Effector memory CD8-positive, alpha-beta T cell (primary cell): ENCODE results near the gene TAS2R14.

Experiments used
- ATAC-seq: fragments of 150-1000 bp; cut with Tn5 transposase; replicated peaks from 2 replicates; pipeline ENCODE4 v1.10.0; 2021; ENCODE audit warnings: mild to moderate bottlenecking, moderate library complexity
- DNase-seq, 3 experiments: peaks; one replicate each; pipeline ENCODE4 v3.0.0; 2021
- H3K27ac Mint-ChIP-seq, 2 donors: one replicate each; pipeline ENCODE4 v1.8.0; 2022; ENCODE audit warnings: mild to moderate bottlenecking in 2 of 2, mixed read lengths in 2 of 2, moderate library complexity in 2 of 2
- H3K27me3 Mint-ChIP-seq, 2 donors: one replicate each; pipeline ENCODE4 v1.8.0; 2022; ENCODE audit warnings: mixed read lengths in 2 of 2
- H3K36me3 Mint-ChIP-seq: one replicate; pipeline ENCODE4 v1.8.0; 2022; ENCODE audit warnings: mild to moderate bottlenecking, moderate library complexity, mixed read lengths; ENCODE audit not compliant: insufficient read depth
- H3K4me1 Mint-ChIP-seq, 2 donors: one replicate each; pipeline ENCODE4 v1.8.0; 2022; ENCODE audit warnings: low read depth in 2 of 2, mixed read lengths in 2 of 2
- H3K4me3 Mint-ChIP-seq, 2 donors: one replicate each; pipeline ENCODE4 v1.8.0; 2022; ENCODE audit warnings: mild to moderate bottlenecking in 2 of 2, mixed read lengths in 2 of 2, moderate library complexity in 2 of 2
- H3K9me3 Mint-ChIP-seq, 2 donors: one replicate each; pipeline ENCODE4 v1.8.0; 2022; ENCODE audit warnings: mixed read lengths in 2 of 2

The TAS2R14 gene

DNA sequence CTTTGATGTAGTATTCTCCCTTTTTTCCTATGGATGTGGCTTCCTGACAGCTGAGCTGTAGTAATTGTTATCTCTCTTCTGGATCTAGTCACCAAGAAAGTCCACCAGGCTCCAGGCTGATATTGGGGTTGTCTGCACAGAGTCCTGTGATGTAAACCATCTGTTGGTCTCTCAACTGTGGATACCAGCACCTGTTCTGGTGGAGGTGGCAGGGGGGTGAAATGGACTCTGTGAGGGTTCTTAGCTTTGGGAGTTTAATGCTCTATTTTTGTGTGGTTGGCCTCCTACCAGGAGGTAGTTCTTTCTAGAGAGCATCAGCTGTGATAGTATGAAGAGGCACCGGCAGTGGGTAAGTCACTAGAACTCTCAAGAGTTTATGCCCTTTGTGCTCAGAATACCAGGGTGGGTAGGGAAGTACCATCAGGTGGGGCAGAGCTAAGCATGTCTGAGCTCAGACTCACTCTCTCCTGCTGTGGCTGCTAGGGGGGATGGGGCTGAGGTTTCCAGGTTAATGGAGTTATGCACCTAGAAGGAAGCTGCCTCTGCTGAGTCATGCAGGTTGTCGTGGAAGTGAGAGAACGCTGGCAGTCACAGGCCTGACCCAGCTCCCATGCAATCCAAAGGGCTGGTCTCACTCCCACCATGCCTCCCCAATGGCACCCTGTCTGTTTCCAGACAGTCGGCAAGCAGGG, 3.0 kb upstream of the TAS2R14 start:
- H3K27ac Mint-ChIP-seq = peak overlapping the region in 1 of 2 donors; percentile 36
- no peaks in the 10 kb centered on the region for H3K4me1 Mint-ChIP-seq
- H3K9me3 Mint-ChIP-seq = no peaks in the 10 kb centered on the region
- no peaks in the 10 kb centered on the region for H3K27me3 Mint-ChIP-seq
- H3K4me3 Mint-ChIP-seq = no peak overlapping the region
- ATAC-seq = no peak
- DNase-seq = no peak
- no peaks in the 10 kb centered on the region for H3K36me3 Mint-ChIP-seq

DNA sequence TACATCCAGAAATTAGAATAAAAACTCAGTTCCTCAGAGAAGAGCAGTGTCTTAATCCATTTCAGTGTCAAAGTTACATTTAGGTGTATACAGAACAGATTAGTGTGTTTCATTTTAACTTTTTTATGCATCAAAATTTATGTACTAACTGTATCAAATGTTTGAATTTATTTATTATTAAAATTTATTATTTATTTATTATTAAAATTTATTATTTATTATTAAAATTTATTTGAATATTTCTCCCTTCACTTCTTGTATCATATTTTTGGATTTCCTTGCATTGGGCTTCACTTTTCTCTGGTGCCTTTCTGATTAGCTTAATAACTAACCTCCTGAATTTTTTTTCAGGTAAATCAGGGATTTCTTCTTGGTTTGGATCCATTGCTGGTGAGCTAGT, 2.3 kb upstream of the TAS2R14 start:
- Mint-ChIP-seq H3K27ac (no peak overlapping the region), H3K27me3 (no peaks in the 10 kb centered on the region), H3K4me3 (no peak overlapping the region), H3K9me3 (no peaks in the 10 kb centered on the region), H3K36me3 (no peaks in the 10 kb centered on the region), H3K4me1 (no peaks in the 10 kb centered on the region)
- DNase-seq (no peak), ATAC-seq (no peak)

DNA sequence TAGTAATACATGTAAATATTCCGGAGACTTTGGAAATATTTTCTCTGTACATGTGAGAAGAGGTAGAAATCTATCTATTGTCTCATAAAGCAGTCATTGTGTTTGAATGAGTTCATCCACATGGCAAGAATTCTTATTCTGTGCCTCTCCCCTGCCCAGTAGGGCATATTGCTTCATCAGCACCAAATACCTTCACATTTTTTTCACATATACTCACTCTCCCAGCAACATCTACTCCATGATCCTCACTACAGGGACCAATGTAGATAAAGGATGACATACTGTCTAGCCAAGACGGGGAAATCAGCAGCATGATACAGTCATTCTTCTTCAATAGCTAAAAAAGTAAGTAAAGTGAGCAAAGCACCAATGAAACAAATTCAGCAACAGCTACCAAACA, 1.3 kb upstream of the TAS2R14 start:
- DNase-seq = no peak
- ATAC-seq = no peak
- Mint-ChIP-seq H3K36me3 (no peaks in the 10 kb centered on the region), H3K27me3 (no peaks in the 10 kb centered on the region), H3K4me1 (no peaks in the 10 kb centered on the region), H3K27ac (no peak overlapping the region), H3K4me3 (no peak overlapping the region), H3K9me3 (no peaks in the 10 kb centered on the region)

DNA sequence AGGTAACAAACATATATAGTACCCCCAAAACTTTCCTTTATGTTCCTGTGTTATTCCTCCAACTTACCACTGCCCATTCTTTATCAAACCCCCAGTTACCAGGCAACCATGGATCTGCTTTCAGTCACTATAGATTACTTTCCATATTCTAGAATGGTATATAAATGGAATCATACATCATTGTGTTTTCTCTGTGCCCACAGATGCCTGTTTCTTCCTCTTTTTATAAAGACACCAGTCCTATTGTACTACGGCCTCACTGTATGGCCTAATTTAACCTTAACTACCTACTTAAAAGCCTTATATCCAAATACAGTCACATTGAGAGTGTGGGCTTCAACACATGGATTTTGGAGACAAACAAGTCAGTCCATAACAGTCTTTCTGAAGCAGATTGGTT, 2.6 kb downstream of the TAS2R14 start:
- Mint-ChIP-seq H3K27ac (no peak overlapping the region), H3K9me3 (no peaks in the 10 kb centered on the region), H3K27me3 (no peaks in the 10 kb centered on the region), H3K36me3 (no peaks in the 10 kb centered on the region), H3K4me1 (peaks cover 0 to 2% of the 10 kb centered on the region in 2 donors), H3K4me3 (no peak overlapping the region)
- ATAC-seq = no peak
- no peak for DNase-seq

DNA sequence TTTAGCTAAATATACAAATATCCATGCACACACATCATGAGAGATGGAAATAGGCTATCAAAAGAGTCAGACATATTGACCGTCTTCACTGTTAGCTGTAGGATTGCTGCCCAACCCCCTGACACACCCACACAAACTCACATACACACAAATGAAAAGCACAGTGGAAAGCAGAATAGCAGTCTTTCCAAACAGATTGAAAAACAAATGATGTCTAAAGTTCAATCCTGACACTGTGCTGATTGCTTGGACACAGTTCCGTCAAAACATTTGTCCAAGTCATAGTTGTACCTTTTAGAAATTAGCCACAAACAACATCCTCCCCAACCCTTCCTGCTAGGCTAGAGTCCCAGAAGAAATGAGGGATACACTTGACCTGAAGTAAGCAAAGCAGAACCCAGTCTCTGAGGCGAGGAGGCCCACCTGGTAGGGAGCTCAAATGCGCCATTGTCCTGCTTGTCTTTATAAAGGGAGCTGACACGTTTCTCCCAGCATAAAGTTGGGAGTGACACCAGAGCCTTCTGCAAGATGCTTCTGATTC, 10.2 kb downstream of the TAS2R14 start, which contains the start of gene PRH2:
Gene PRH2 (plus strand): TSS at position 491 of the 541 bp plus-strand sequence. CDS start 38 bp downstream, at position 529.
- Mint-ChIP-seq H3K27me3 (no peaks in the 10 kb centered on the region), H3K9me3 (no peaks in the 10 kb centered on the region), H3K4me1 (peaks cover 0 to 4% of the 10 kb centered on the region in 2 donors), H3K36me3 (no peaks in the 10 kb centered on the region), H3K27ac (no peak within 1 kb of the TSS), H3K4me3 (no peak within 1 kb of the TSS)
- no peak for DNase-seq
- no peak for ATAC-seq

DNA sequence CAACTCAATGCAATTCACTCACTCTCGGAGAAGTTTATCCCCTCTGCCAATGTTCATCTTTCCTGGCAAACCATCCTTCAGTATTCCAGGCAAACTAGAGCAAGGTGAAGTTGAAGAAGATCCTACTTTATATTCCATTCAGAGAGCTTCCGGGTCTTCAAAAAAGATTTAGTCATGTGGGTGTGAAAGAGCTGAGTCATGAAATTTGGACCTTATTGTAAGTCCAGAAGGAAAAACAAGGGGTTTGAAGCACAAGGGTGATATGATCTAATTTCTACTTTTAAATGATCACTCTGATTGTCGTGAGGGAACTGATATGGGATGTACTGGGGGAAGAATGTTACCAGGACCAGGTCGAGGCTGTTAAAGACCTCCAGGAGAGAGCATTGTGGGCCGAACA, 12.8 kb downstream of the TAS2R14 start:
- no peak overlapping the region for H3K4me3 Mint-ChIP-seq
- H3K27ac Mint-ChIP-seq = no peak overlapping the region
- ATAC-seq = no peak
- no peaks in the 10 kb centered on the region for H3K9me3 Mint-ChIP-seq
- H3K4me1 Mint-ChIP-seq = peaks cover 0 to 2% of the 10 kb centered on the region in 2 donors
- H3K36me3 Mint-ChIP-seq = no peaks in the 10 kb centered on the region
- no peak for DNase-seq
- H3K27me3 Mint-ChIP-seq = no peaks in the 10 kb centered on the region

DNA sequence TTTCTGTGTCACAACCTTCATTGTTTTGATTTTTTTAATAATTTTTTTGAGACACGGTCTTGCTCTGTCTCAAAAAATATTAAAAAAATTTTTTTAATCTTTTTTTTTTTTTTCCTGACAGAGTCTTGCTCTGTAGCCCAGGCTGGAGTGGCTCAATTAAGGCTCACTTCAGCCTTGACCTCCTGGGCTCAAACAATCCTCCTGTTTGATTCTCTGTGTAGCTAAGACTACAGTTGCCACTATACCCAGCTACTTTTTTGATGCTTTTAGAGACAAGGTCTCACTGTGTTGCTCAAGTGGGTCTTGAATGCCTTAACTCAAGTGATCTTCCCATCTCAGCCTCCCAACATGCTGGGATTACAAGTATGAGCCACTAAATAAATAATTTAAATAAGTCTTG, 19.3 kb downstream of the TAS2R14 start:
- Mint-ChIP-seq H3K9me3 (no peaks in the 10 kb centered on the region), H3K36me3 (no peaks in the 10 kb centered on the region), H3K27ac (no peak overlapping the region), H3K4me1 (no peaks in the 10 kb centered on the region), H3K4me3 (no peak overlapping the region), H3K27me3 (no peaks in the 10 kb centered on the region)
- DNase-seq (no peak), ATAC-seq (no peak)

DNA sequence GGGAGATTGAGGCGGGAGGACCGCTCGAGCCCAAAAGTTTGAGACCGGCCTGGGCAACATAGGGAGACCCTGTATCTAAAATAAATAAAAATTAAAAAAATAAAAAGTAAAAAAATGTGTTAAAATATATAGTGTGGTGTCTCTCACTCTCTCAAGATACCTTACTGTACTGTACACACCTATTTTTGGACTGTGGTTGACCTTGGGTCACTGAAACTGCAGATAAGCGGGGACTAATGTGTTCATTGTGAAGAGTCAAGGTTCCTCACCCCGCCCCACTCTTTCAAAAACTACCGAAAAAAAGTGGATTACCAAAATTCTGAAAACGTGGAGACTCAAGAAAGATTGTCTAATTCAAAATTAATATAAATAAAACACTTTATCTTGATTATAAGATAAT, 28.7 kb downstream of the TAS2R14 start:
- no peaks in the 10 kb centered on the region for H3K27me3 Mint-ChIP-seq
- no peak overlapping the region for H3K4me3 Mint-ChIP-seq
- H3K36me3 Mint-ChIP-seq = no peaks in the 10 kb centered on the region
- no peaks in the 10 kb centered on the region for H3K4me1 Mint-ChIP-seq
- ATAC-seq = no peak
- H3K27ac Mint-ChIP-seq = no peak overlapping the region
- no peaks in the 10 kb centered on the region for H3K9me3 Mint-ChIP-seq
- no peak for DNase-seq

DNA sequence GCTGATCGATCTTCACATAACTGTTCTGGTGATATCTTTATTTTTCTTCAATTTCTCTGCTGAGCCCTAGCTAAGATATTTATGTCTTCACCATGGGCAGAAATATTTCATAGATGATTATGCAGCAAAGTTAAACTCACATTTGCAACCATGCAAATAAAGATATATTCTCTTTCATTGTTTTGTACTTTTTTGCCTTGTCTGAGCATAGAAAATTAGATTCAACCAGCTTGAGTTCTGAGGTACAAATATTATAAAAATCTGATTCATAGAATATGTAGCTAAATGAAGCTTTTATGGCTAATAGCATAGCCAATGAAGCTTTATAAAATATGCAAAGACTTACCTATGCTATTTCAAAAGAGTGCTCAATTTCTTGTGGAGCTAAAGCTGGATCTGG, 29.6 kb downstream of the TAS2R14 start, which contains the start of gene TAS2R13:
Gene TAS2R13 (minus strand): TSS at position 101 of the 400 bp plus-strand sequence. CDS start 264 bp downstream, outside the sequence.
- H3K27me3 Mint-ChIP-seq = no peaks in the 10 kb centered on the region
- H3K4me3 Mint-ChIP-seq = no peak within 1 kb of the TSS
- DNase-seq (no peak), ATAC-seq (no peak)
- H3K36me3 Mint-ChIP-seq = no peaks in the 10 kb centered on the region
- H3K4me1 Mint-ChIP-seq = no peaks in the 10 kb centered on the region
- H3K9me3 Mint-ChIP-seq = peaks cover 0 to 3% of the 10 kb centered on the region in 2 donors
- H3K27ac Mint-ChIP-seq = no peak within 1 kb of the TSS

DNA sequence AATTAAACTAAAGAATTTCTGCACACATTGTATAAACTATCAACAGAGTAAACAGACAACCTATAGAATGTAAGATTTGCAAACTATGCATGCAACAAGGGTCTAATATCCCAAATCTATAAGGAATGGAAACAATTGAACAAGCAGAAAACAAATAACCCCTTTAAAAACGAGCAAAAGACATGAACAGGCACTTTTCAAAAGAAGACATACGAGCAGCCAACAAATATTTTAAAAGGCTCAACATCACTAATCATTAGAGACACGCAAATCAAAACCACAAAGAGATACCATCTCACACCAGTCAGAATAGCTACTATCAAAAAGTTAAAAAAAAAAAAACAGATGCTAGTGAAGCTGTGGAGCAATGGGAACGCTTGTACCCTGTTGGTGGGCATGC, 34.4 kb downstream of the TAS2R14 start:
- Mint-ChIP-seq H3K4me1 (no peaks in the 10 kb centered on the region), H3K36me3 (no peaks in the 10 kb centered on the region), H3K27ac (no peak overlapping the region), H3K9me3 (peaks cover 0 to 5% of the 10 kb centered on the region in 2 donors), H3K27me3 (no peaks in the 10 kb centered on the region), H3K4me3 (no peak overlapping the region)
- no peak for ATAC-seq
- no peak for DNase-seq

DNA sequence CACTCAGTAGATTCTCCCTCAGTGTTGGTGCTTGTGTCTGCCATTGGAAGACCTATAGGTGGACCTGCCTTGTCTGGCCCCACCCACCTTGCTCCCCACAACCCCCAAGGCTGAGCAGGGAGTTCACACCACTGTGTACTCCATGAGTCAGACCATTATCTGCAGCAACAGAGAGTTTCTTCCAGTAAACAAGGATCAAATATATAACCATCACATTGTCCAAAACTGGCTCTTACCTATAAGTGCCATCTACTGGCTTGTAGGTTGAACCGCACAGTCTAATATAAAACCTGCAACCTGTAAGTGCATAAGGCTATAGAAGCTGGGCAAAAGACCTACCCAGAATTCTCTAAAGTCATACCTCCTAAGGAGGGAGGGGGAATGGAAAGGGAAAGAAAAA, 37.6 kb downstream of the TAS2R14 start:
- no peaks in the 10 kb centered on the region for H3K36me3 Mint-ChIP-seq

DNA sequence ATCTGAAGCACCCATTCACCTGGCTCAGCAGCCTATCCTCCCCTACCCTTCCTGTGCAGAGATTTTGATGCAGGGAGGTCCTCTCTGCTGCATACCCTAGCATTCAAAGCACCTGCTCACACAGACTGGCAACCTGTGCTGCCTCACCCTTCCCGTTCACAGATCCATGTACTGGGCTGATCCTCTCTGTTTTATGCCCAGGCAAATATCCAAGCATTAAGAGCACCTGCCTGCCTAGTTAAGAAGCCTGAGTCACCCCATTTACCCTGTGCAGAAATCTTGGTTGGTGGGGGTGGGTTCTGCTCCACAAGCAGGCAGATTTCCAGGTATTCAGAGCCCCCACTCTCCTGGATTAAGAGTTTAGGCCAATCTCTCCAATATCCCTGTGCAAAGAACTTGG, 38.1 kb downstream of the TAS2R14 start:
- Mint-ChIP-seq H3K4me1 (peaks cover 0 to 3% of the 10 kb centered on the region in 2 donors), H3K9me3 (peaks cover 0 to 5% of the 10 kb centered on the region in 2 donors), H3K36me3 (no peaks in the 10 kb centered on the region), H3K27me3 (no peaks in the 10 kb centered on the region), H3K4me3 (no peak overlapping the region), H3K27ac (no peak overlapping the region)
- DNase-seq = no peak
- ATAC-seq = no peak

More for the DNA sequence above, 37.6 kb downstream of the TAS2R14 start:
- peaks cover 0 to 5% of the 10 kb centered on the region in 2 donors for H3K9me3 Mint-ChIP-seq
- H3K4me1 Mint-ChIP-seq = peaks cover 0 to 3% of the 10 kb centered on the region in 2 donors
- no peak overlapping the region for H3K27ac Mint-ChIP-seq
- H3K4me3 Mint-ChIP-seq = no peak overlapping the region
- ATAC-seq (no peak), DNase-seq (no peak)
- H3K27me3 Mint-ChIP-seq = no peaks in the 10 kb centered on the region

DNA sequence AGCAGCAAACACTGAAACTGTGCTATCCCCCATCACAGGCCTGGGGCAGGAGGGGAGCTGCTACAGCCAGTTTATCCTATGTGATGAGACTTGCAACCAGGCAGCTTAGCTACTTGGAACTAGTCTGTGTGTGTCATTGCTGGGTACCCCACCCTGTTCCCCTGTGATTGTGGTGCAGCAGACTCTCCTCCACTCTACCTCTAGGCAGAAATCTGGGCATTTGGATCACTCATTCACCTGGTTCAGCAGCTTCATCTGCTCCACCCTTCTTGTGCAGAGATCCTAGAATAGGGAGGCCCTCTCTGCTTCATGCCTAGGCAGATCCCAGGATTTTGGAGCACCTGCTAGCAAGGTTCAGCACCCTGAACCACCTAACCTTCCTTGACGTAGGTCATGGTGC, 38.5 kb downstream of the TAS2R14 start:
- DNase-seq (no peak), ATAC-seq (no peak)
- Mint-ChIP-seq H3K9me3 (peaks cover 0 to 5% of the 10 kb centered on the region in 2 donors), H3K4me3 (no peak overlapping the region), H3K36me3 (no peaks in the 10 kb centered on the region), H3K4me1 (peaks cover 0 to 3% of the 10 kb centered on the region in 2 donors), H3K27ac (no peak overlapping the region), H3K27me3 (no peaks in the 10 kb centered on the region)

DNA sequence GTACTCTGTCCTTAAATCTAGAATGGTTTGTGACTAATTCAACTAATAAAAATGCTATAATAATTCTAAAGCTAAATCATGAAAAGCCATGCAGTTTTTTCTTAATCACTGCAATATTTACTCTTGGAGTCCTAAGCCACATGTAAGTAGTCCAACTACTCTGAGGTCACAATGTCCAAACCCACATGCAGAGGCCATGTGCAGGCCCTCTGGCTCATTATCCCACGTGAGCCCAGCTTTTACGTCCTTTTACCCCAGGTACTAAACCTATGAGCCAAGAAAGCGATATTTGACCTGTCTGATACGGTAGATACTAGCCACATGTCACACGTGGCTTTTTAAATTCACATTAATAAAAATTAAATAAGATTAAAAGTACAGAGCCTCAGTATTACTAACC, 42.2 kb downstream of the TAS2R14 start:
- H3K9me3 Mint-ChIP-seq = no peaks in the 10 kb centered on the region
- no peak overlapping the region for H3K4me3 Mint-ChIP-seq
- peaks cover 5% of the 10 kb centered on the region for H3K36me3 Mint-ChIP-seq
- H3K4me1 Mint-ChIP-seq = peaks cover 0 to 3% of the 10 kb centered on the region in 2 donors
- DNase-seq = no peak
- H3K27me3 Mint-ChIP-seq = no peaks in the 10 kb centered on the region
- no peak for ATAC-seq
- no peak overlapping the region for H3K27ac Mint-ChIP-seq
